GM18505 (cell line): ENCODE results near the gene TH.

Experiments used
- ATAC-seq: cut with Tn5 transposase; IDR thresholded peaks from one replicate; pipeline ENCODE4 v1.9.1; 2021; ENCODE audit not compliant: unreplicated experiment
- POLR2A ChIP-seq: IDR thresholded peaks from 4 replicates; pipeline ENCODE4 v1.6.1; 2011; ENCODE audit warnings: borderline replicate concordance; ENCODE audit not compliant: insufficient read depth, insufficient read length; ENCODE audit errors: extremely low read depth

Gene TH

GRCh38 chr11:2174361-2174760, 2.7 kb upstream of the TH start:
- no peak for ATAC-seq
- no peak for TF ChIP-seq POLR2A

- ATAC-seq, result no peak
- TF ChIP-seq POLR2A, result no peak
Observed at GRCh38 chr11:2173761-2174160, 2.1 kb upstream of the TH start.

- TF ChIP-seq POLR2A, result no peak
- no peak for ATAC-seq
Observed at GRCh38 chr11:2173150-2173693, 1.6 kb upstream of the TH start.

- ATAC-seq, result no peak
- TF ChIP-seq POLR2A, result no peak
Observed at GRCh38 chr11:2172676-2173075, 1.1 kb upstream of the TH start.

GRCh38 chr11:2169626-2170570, 1.7 kb downstream of the TH start:
- ATAC-seq, result no peak

DNA sequence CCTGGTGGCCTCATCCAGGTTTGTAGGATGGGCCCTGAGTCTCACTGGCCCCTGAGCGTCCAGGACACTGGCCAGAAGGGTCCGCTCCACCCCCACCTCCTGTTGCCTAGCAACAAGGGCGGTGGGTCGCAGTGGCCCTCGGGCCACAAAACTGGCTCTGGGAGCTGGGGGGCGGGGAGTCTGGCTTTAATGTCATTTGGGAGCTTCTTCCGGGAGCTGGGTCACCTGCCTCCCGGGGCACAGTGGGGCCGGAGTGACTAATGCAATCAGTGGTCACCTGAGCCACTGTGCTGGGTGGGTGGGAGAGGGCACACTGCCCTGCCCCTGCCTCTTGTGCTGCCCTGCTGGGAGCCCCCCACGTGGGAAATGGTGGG, 2.6 kb downstream of the TH start:
- no peak for ATAC-seq
- TF ChIP-seq POLR2A, result no peak

More at GRCh38 chr11:2169626-2170570, 1.7 kb downstream of the TH start:
- no peak for TF ChIP-seq POLR2A

DNA sequence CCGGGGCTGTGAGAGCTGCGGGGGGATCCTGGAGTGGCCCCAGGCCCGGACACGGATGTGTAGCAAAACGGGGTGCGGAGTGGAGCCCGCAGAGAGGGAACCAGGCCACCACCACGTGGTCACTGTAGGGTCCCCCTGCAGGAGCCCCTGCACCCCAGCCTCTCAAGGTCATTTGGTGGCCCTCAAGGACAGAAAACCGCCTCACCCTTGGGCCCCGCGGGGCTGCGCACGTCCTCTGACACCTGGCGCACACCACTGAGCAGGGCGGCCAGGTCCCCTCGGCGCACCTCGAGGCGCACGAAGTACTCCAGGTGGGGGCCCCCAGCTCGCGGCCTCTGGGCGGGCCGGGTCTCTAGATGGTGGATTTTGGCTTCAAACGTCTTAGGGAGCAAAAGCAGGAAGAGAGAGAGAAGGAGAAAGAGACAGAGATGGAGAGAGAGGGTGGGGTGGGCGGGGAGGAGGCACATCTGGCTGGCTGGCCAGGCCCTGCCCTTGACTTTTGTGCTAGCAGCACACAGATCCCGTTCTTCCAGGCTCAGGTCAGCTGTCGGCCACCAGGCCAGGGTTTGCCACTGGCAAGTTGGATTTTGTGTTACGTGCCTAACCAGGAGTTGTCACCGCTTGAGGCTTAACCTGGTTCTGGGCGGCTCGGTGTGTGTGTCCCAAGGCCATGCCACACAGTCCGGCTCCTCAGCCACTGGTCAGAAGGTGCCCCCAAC, 3.2 kb downstream of the TH start:
- TF ChIP-seq POLR2A, result no peak
- ATAC-seq, result no peak

DNA sequence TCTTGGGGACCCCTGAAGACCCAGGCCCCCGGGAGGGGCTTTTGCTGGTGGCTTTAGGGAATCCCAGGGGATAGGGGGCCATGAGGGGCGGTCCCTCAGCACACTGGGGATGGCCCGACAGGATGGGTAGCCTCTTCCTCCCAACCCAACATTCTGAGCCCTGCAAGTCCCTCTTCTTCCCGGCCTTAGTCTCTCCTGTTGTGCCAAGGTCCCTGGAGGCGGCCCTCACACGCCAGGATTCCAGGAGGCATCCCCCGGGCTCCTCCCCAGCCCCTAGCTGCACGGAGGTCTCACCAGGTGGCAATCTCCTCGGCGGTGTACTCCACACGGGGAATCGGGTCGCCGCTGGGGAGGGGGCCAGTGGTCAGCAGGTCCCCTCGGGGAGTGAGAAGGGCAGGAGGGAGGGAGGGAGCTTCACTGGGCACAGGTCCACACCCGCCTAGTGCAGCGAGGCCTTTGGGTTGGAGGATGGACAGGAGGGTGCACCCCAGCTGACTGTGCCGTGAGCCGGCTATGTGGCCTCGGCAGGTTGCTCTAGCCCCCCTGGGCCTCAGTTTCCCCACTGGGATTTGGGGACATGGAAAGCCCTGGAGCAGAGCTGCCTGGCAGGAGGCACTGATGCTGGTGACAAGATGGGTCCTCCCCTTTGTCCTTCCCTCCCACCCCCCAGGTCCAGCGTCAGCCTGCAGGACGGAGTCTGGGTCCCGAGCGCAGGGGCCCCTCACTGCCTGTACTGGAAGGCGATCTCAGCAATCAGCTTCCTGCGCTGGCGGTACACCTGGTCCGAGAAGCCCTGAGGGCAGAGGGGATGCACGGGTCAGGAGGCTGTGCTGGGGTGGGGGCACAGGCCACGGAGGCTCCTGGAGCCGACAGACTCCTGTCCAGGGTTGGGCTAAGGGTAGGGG, 4.2 kb downstream of the TH start:
- ATAC-seq, result no peak

GRCh38 chr11:2166091-2166851, 5.3 kb downstream of the TH start:
- TF ChIP-seq POLR2A, result no peak
- no peak for ATAC-seq

More for the DNA sequence above, 4.2 kb downstream of the TH start:
- TF ChIP-seq POLR2A, result no peak

DNA sequence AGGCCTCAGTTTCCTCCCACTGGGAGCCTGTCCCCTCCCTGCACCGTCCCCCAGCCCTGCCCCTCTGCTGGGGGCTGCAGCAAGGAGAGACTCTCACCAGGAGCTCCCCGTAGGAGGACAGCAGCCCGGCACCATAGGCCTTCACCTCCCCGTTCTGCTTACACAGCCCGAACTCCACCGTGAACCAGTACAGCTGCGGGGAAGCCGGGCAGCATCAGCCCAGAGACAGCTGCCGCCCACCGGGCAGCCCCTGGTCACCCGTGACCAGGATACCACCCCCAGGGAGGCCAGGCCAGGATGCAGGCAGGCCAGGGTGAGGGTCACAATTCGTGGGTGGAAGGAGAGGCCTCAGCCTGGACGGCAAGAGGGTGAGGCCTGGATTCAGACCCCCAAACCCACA, 6.0 kb downstream of the TH start:
- no peak for ATAC-seq
- no peak for TF ChIP-seq POLR2A

DNA sequence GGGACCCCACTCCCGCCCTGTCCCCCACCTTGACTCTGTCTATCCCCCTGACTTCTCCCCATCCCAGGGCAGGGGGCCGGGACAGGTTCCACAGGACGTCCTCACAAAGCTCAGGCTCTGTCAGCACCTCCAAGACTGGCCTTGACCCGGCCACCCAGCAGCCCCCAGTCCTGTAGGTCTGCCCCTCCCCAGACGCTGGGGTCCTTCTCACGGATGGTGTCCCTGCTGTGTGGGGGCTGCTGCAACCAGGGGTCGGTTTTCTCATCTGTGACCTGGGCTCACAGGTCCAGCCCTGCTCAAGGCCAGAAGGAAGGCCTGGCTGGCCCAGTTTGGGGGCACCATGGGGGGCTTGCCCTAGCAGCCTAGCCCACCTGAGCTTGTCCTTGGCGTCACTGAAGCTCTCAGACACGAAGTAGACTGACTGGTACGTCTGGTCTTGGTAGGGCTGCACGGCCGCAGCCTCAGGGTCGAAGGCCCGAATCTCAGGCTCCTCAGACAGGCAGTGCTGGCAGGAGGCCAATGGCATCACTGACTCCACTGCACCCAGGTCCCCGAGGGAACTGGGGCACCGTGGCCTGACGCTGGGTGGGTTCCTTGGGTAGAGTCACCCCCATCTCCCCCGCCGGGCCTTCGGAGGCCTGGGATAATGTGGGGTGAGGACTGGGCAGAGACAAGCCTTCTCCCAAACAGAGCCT, 6.6 kb downstream of the TH start:
- no peak for TF ChIP-seq POLR2A
- ATAC-seq, result no peak

DNA sequence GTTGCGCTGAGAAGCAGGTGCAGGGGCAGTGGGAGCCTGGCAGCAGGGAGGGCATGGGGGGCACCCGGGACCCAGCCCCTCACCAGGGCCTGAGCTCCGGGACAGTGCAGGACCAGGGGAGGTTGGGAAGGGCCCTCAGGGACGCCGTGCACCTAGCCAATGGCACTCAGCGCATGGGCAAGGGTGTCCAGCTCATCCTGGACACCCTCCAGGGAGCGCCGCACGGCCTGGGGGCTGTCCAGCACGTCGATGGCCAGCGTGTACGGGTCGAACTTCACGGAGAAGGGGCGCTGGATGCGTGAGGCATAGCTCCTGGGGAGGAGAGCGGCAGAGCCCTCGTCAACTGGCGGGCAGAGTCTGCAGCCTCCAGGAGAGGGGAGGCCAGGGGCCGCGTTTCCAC, 7.5 kb downstream of the TH start:
- no peak for ATAC-seq
- TF ChIP-seq POLR2A, result no peak

- TF ChIP-seq POLR2A, result no peak
- no peak for ATAC-seq
Observed at GRCh38 chr11:2163428-2163978, 8.1 kb downstream of the TH start.
